HG03354 (cell line): Measurements from ENCODE around the gene OR52K1.

Experiments used
- ATAC-seq: cut with Tn5 transposase; IDR thresholded peaks from one replicate; pipeline ENCODE4 v1.9.1; 2021; ENCODE audit warnings: mild to moderate bottlenecking; ENCODE audit not compliant: unreplicated experiment, poor library complexity, severe bottlenecking

OR52K1 gene

DNA sequence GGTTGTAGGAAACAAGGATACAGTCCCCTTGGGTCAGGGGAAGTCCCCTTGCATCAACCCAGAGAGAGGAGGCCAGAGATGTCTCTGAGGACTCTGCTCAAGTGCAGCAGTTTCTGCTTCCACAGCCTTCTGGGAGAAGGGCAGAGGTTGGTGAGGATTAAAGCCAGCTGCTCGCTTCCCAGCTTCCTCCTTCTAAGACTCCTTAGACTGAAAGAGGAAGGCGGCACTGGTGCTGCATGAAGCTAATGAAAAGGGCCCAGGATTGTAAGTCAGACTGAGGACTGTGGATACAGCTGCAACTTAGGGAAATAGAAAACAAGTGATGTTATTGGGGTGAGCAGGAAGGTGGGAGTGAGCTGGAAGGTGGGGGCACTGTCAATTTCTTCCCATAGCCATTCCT lies at the start of gene OR52K1:
TSS of gene OR52K1 (plus strand) at position 202 of the 400 bp plus-strand sequence. CDS start 6,255 bp downstream, outside the sequence.
- no peak for ATAC-seq

DNA sequence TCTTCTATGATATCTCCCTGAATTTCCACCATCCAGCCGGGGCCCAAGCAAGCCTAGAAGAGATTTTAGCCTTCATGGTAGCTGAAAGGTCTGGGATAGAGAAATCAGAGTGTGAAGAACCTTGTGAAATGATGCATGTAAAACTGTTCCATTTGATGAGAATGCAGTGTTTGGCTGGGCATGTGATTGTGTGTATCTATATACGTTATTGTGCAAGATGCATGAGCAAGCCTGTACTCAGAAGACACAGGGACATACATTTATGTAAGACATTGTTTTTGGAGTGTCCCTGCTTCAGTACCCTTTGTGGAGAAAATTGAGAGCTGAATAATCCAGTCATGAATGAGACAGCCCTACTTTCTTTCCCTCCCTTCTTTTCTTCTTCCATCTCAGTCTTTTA lies 48.6 kb upstream of the OR52K1 start:
- no peak for ATAC-seq

DNA sequence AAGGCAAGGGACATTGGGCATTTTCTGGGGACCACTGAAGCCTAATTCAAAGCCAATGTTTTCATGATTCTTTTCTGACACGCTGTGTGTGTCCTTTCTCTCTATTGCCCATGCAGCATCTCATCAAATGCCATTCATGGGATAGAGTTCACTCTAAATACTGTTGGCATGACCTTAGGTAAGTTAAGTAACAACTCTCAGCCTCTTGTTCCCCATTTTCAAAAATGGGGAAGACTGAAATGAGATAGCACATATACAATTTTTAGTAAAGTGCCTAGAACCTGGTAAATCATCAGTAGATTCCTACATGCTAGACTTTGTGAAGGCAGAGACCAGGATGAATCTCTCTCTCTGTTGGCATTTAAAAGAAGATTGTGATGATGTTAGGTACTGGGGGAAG lies 46.0 kb upstream of the OR52K1 start:
- no peak for ATAC-seq

DNA sequence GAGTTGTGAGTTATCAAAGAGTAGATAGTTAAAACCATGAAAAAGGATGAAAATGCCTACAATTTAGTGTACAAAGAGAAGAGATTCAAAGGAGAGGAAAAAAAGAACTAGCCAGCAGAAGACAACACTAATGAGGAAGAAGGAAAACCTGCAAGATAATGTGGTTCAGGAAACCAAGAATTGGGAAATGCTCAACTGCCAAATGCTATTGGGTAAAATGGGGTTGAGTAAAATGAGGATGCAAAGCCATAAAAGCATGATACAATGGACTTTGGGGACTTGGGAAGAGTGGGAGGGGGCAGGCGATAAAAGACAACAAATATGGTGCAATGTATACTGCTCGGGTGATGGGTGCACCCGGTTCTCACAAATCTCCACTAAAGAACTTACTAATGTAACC lies 40.9 kb upstream of the OR52K1 start:
- ATAC-seq = no peak

DNA sequence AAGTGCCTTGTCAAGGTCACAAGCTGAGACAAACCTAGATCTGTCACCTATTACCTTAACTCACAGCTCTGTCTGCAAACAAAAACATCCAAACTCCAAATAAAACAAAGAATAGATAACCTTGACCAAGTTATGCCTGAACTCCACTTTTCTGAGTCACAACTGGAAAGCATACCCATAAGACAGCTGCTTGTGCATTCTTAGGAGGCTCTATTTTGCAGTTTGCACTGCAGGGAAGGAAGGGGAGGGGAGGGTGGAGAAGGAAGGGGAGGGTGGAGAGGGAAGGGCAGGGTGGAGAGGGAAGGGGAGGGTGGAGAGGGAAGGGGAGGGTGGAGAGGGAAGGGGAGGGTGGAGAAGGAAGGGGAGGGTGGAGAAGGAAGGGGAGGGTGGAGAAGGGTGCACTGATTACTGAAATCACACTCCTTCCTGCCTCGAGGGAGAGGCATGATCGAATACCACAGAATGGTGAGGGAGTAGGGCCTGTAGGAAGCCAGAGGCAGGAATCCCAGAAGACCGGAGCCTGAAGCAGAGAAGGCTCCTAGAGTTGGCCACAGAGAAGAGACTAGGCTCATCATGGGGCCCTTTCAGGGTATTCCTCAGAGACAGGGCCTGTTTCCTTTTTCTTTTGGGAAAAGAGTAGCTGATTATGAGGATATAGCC lies 39.1 kb upstream of the OR52K1 start:
- ATAC-seq = no peak

DNA sequence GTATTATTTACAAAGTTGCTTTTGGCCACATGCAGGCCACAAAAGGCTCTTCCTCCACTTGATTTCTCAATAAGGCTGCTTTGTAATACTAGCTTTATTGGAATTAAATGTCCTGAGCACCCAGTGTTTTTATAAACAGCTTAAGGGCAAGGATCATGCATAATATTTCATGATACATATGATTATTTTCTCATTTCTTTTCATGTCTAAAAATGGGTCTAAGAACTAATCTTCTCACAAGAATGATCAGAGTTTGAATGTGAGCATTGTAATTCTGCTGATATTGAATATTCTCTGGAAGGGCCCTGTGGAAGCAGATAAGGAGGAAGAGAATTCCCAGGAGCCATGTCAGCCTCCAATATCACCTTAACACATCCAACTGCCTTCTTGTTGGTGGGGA lies 33.5 kb upstream of the OR52K1 start, which contains the start of gene OR52K2:
TSS of gene OR52K2 (plus strand) at position 301 of the 400 bp plus-strand sequence. CDS start at position 346, 45 bp downstream.
- ATAC-seq = no peak

DNA sequence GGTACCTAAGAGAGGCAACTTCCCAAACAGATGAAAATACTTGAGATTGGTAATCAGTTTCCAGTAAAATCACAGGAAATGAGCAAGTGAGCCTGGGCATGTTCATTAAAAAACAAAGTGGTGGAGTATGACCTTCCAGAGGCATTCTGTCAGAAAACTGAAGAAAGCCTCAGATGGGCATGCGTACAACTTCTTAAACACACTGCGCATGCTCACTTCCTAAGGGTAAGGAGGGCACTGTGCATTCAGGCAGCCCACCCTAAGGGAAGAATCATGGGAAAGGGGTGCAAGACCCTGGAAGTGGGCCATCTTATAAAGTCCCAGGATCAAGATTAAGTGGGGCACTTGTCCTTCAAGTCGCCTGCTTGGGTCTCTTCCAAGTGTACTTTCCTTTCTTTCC lies 29.3 kb upstream of the OR52K1 start:
- ATAC-seq = no peak

DNA sequence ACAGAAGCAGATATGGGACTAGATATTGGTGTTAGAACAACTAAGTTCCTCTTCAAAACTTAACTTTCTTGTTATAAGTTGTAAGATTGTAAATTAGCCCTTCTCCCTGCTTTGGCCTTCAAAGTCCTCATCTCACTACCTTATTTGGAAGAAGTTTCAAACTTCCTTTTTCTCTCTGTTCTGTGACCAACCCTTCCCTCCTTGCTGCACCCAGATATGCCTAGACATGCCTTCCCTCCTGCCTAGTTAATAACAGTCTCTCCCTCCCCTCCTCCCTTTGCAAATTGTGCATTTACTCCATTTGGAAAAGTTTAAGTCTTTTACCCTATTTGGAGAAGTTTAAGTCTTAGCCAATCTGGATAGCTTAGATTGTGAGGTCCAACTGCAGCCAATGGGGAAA lies 28.4 kb upstream of the OR52K1 start:
- ATAC-seq = no peak

DNA sequence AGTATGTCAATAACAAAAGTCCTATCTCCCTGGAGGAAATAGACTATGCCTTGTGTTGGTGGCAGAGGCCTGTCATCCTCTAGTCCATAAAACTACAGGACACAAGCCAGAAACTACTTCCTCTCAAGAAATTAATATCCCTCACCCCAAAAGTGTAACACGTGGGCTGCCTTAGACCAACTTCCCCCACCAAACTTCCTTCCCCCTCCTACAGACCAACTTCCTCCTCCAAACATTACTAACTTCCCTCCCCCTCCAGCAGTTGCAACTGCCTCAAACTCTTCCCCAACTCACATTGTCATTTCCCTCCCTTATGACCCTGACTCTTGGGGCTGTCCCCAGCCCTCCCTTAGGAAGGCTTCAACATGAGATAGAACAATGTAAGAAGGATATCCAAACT lies 27.0 kb upstream of the OR52K1 start:
- no peak for ATAC-seq

DNA sequence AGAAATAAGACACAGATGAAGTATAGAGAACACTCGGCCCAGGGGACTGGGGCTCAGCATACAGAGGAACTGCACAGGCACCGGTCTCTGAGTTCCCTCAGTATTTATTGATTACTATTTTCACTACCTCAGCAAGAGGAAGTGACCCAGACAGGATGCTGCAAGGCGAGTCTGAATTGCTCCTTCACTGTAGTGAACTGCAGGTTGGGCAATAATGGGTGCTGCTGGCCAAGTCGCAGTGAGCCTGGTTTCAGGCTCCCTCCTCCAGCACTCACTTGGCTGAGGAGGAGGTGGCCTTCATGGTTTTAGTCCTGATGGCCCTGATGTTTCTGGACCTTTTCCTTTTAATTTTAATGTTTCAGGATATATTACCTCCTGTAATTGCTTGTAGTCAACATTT lies 22.9 kb upstream of the OR52K1 start:
- ATAC-seq = peak; percentile 95

DNA sequence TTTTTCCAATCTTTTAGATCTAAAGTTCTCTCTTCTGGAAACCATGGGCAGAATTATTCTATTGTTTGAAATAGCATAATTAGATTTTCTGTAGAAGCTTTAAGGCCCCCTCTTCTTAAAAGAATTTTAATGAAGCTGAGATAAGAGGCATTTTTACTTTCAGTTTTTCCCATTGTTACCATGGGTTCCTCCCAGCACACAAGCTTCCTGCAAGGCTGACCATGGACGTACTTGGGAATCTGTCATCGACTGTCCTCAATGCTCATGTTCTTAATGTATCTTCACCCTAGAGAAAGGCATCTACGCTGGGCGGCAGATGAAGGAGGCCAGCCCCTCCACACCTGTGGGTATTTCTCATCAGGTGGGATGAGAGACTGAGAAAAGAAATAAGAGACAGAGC lies 22.3 kb upstream of the OR52K1 start:
- ATAC-seq = no peak

DNA sequence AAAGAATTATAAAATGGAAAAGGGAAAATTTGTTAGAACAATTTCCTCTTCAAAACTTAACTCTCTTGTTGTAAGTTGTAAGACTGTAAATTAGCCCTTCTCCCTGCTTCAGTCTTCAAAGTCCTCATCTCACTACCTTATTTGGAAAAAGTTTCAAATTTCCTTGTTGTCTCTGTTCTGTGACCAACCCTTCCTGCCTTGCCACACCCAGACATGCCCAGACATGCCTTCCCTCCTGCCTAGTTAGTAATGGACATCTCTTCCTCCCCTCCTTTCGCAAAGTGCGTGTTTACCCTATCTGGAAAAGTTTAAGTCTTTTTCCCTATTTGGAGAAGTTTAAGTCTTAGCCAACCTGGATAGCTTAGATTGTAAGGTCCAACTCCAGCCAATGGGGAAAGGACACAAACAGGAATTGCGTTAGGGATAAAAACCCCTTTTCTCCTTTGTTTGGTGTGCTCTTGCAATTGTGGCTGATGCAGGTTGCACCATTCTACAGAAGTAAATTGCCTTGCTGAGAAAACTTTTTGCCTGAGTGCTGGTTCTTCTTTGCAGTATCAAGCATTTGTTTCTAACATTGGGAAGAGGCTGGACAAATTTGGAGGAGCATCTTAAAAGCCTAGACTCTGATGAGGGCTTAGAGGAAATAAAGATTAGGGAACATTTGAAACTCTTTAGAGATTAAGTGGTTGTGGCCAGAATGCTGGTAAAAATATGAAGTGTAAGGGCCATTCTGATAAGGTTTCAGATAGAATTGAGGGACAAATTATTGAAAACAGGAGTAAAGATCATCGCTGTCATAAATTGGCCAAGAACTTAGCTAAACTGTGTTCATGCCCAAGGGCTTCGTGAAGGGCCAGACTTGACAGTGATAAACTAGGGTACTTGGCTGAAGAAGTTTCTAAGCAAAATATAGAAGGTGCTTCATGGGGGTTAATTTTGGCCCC lies 18.0 kb upstream of the OR52K1 start:
- no peak for ATAC-seq

DNA sequence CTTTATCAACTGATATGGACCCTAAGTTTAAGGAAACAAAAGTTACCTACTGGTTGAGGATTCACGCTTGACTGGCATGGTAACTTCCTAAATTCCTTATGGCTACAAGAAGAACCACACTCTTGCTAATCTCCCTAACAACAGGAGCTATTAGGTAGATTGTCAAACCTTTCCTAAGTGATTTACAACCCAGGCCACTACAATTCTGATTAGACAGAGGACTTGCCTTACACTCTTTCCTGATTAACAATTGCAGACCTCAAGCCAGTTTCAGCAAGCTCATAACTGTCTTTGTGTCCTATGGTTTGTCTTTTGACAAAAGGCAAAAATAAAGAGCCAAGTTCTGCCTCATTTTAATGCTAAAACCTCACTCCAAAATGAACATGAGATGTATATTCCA lies 17.0 kb upstream of the OR52K1 start:
- no peak for ATAC-seq

DNA sequence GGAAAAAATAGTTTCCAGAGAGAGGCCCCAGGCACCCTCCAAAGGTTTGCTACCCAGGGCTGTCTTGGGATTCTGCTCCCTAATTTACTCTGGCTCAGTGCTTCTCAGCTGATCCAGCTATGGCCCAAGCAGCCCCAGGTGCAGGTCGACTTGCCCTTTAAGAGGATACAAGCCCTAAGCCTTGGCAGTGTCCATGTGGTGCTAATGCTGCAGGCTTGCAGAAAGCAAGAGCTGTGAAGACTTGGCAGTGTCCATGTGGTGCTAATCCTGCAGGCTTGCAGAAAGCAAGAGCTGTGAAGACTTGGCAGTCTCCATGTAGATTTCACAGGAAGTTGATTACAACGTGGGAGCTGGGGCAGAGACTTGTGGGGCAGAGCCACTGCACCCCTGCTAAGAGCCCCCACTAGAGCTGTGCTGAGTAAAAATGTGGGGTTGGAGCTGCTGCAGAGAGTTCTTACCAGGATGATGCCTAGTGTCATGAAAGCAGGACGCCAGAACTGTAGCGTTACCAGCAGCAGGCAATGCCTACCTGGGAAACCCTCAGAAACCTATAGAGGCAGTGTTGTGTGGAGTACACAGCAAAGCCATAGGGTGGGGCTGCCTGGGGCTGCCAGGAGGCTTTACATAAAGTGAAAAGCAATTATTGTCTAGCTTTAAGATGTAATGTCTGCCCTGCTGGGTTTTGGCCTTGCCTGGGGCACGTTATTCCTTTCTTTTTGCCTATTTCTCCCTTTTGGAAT lies 16.1 kb upstream of the OR52K1 start:
- ATAC-seq = no peak

DNA sequence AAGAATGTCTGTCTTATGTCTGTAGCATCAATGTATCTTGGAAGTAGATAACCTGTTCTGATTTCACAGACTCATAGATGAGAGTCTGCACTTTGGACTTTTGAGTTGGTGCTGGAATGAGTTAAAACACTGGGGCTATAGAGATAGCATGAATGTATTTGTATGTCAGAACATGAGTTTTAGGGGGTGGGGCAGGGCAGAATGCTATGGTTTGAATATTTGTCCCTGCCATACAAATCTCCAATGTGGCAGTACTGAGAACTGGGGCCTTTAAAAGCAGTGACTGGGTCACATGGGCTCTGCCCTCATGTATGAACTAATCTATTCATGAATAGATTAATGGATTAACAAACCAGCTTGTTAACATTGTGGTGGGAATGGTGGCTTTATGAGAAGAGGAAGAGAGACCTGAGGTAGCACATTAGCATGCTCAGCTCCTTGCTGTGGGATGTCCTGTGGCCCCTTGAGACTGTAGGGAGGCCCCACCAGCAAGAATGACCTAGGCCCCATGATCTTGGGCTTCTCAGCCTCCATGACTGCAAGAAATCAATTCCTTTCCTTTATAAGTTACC lies 15.5 kb upstream of the OR52K1 start:
- peak; percentile 76 for ATAC-seq

DNA sequence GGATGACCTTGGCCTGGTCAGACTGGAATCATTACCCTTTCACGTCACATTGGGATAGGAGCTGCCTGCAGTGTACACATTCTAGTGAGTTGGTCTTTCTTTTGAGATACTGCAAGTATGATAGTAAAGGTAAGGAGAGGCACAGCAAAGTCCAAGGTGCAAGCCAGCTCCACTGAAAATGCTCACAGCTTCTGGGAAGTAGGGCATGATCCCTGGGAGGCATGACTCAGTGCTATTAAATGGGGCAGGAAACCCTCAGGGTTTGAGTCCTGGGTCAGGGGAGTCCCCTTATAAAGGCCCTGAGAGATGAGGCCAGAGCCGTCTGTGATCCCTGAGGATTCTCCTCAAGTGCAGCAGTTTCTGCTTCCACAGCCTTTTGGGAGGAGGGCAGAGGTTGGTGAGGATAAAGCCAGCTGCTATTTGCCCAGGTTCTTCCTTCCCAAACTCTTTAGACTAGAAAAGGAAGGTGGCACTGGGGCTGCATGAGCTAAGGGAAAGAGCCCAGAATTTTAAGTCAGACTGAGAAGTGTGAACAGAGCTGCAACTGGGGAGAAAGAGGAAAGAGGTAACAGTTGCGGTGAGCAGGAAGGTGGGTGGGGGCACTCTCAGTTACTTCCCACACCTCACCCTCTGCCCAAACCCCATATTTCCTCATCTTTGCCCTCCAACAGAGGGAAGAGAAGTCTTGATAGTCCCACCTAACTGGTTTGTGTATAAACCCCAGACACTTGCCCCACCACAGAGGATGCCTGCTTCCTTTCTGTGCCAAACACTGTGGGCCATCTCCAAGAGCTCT lies 14.4 kb upstream of the OR52K1 start:
- ATAC-seq = no peak

DNA sequence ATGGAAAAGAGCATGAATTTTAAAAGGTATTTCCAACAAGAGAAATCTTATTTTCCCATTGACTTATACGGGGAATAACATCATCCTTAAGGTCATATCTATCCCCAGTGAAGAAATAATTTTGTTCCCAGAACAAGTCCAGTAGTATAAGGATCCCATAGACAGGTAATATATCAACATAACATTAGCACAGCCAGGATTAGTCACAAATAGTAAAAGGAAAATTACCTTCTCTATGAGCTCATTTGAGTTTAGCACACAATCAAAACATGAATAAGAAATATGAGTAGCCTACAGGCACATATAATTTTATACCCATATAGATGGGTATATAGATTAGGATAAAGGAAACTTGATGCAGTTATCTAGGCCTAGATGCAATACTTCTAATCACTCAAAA lies 2.8 kb upstream of the OR52K1 start:
- ATAC-seq = no peak

DNA sequence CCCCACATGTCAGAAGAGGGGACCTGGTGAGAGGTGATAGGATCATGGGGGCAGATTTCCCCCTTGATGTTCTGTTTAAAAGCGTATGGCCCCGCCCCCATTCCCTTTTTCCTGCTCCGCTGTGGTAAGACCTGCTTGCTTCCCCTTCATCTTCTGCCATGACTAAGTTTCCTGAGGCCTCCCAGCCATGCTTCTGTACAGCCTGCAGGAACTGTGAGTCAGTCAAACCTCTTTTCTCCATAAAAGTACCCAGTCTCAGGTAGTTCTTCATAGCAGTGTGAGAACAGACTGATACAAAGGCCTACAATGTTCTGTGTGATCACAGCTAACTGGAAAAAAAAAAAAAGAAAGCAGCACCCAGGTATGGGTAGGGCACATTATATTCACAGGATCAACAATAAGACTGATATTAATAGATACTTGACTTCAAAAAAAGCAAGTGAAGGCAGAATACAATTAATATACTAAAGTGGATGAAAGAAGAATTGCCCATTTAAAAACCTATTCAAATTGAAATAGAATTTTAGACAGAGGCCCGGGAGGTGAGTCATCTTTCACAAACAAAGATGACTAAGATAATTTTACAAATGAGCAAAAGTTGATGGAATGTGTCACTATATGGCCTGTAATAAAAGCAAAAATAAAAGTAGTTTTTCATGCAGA lies 1.7 kb upstream of the OR52K1 start:
- ATAC-seq = no peak

DNA sequence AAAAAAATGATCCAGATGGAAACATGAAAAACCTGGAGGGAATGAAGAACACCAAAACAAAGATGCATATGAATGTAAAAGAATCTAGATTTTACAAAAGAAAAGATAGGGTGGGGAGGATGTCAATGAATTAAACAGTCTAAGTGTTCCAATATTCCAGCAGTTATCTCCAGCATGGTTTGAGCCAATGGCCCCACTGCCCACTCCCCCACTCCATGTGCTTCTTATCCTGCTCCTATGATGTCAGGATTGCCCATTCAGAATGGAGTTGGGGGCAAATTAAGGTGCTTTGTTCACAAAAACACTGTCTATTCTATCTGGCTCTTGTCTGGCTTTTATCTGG lies 1.2 kb upstream of the OR52K1 start:
- no peak for ATAC-seq
